NT2/D1 (cell line): Measurements from ENCODE around the gene ZNF205.

Experiments
- SUZ12 ChIP-seq: IDR thresholded peaks from 2 replicates; pipeline ENCODE4 v1.6.1; 2011; ENCODE audit not compliant: insufficient read length, insufficient read depth; ENCODE audit errors: extremely low read depth
- YY1 ChIP-seq: IDR thresholded peaks from 2 replicates; pipeline ENCODE4 v1.6.1; 2011; ENCODE audit not compliant: insufficient read length, insufficient read depth
- ZNF274 ChIP-seq: IDR thresholded peaks from 2 replicates; pipeline ENCODE4 v1.6.1; 2011; ENCODE audit warnings: mild to moderate bottlenecking, low read depth, low read length

- TF ChIP-seq YY1 (no peak), ZNF274 (no peak), SUZ12 (no peak)
Observed at GRCh38 chr16:3080024-3080423, 32.4 kb upstream of the ZNF205 start.
